ENCODE data around the gene ERCC5.
A peak's percentile ranks its signal among the peaks of the same experiment; 100 is the strongest.

Gene ERCC5

DNA sequence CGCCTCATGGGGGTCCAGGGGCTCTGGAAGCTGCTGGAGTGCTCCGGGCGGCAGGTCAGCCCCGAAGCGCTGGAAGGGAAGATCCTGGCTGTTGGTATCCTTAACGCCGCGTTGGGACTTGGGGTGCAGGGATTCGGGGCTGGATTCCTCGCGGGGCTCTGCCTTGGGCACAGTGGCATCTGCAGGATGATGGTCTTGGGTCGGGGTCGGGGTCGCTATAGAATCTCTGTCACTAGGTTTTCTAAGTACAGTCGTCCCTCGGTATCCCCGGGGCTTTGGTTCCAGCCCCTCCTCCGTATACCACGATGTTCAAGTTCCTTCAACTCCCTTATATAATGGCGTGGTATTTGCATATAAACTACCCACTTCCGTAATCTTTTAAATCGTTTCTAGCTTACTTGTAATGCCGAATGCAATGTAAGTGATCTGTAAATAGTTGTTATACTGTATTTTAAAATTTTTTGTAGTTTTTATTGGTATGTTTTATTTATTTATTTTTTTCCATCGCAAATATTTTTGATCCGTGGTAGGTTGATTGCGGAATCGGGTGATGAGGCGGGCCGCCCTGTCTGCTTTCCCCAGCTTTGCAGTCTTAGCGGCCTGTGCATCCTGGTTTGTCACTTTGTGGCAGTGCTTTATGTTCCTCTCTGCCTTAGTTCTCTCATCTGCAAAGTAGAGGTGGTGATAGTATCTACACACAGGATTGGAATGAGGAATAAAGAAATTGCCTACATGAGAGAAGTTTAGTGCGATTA is 606 bp downstream of the ERCC5 start:
- no peak for DNase-seq

GRCh38 chr13:102847272-102848234 is 1.7 kb downstream of the ERCC5 start:
- DNase-seq: no peak

- DNase-seq: no peak
These were observed 3.1 kb downstream of the ERCC5 start for GRCh38 chr13:102848956-102849355.

DNA sequence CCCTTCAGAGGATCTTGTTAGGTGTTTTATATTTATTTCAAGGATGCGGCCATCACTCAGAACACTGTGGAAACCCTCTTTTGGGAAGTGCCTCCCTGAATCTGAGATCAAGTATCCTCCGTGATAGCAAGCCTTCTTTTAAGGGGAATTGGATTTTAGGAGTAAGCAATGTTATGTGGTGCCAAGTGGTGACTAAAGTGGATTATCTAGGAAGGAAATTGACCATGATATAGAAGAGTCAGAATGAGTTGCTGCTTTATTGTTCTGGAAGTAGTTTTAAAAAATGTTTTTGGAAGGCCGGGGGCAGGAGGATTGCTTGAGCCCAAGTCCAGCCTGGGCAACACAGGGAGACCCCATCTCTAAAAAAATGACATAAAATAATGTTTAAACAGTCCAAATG is 6.7 kb downstream of the ERCC5 start:
- DNase-seq: no peak

GRCh38 chr13:102854675-102855074 is 8.8 kb downstream of the ERCC5 start:
- DNase-seq: no peak

DNA sequence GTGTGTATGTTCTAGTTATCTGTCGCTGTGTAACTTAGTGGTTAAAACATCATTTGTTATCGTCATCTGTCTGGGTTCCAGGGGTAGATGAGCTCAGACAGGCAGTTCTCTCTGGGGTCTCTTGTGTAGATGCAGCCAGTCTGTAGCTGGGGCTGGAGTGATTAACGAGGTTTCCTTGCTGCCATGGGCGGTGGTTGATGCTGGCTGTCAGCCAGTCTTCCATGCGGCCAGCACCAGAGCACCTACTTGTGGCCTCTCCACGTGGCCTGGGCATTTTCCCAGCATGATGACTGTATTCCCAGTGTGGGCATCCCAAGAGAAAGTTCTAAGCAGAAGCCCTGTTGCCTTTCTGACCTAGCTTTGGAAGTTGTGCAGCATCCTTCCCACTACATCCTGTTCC is 10.7 kb downstream of the ERCC5 start:
- DNase-seq: no peak

- no peak for DNase-seq
These were observed 16.9 kb downstream of the ERCC5 start for GRCh38 chr13:102862624-102863210.

- no peak for DNase-seq
These were observed 17.8 kb downstream of the ERCC5 start for GRCh38 chr13:102863590-102863989.

- DNase-seq: no peak
These were observed 22.6 kb downstream of the ERCC5 start for GRCh38 chr13:102868366-102868936.

DNA sequence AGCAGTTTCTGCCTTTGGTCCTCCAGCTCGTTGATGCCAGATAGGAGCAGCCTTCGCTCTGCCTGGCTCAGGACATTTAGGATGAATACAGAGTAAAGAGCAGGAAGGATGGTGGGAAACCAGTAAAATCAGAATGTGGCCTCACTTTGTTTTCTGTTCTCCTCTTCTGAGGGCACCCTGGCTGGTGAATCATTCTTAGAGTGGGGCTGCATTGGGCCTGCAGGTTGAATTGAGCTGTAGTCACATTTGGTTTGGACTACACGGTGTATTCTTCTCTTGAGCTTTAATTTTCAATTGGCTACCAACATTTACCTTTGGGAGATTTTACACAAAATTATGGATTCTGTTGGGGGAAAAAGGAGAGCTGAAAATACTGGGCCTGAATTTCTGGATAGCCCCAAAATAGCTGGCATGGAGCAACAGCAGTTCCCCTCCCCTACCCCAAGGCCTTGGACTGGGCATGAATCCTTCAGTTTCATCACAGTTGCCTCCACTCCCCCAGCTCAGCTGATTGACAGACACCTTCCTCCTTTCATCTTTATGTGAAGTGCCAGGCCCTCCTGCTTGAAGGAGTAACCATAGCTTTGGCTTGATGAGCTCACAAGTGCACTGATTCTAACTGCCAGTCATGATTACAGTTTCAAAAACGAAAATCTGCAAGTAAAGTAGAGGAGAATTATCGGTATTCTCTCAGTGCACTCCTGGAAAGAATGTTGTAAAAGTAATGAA is 24.3 kb downstream of the ERCC5 start:
- DNase-seq: no peak

DNA sequence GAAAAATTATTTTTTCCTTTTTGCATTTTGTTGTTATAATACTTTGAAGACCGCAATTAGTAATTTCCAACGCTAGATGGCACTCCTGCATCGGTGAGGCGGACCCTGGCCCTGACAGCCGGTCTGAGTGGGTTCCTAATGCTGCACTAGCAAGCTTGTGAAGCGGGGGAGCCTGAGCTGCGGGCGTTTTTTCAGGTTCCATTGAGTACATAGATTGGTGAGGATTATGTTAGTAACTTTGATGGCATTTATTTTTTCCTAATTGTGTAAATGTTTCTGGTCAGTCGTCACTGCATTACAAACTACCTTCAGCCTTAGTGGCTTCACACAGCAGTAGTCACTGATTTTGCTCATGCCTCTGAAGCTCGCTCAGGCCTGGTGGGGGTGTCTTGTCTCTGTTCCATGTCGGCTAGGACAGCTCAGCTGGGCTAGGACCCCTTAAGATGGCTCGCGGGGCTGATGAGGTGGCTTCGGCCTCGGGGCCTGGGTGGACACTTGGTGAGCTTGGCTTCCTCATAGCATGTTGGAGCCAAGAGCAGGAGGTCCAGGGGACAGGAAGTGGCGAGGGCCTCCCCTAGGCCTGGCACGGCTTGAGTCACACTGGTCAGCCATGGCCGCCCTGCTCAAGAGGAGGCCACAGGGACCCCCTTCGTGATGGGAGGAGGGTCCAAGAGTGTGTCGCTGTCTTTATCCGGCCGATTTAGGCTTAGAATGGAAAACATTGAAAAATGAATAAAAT is 25.0 kb downstream of the ERCC5 start:
- DNase-seq: peak; percentile 64

DNA sequence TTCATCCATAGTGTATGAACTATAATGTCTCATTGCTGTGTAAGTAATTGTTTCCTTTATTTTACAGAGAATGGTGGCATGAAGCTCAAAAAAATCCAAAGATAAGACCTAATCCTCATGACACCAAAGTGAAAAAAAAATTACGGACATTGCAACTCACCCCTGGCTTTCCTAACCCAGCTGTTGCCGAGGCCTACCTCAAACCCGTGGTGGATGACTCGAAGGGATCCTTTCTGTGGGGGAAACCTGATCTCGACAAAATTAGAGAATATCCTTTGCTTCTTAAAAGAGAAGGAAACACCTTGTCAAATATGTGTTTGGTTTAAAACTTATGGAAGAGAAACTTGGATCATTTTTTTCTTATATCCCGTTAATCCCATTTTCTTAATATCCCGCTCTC is 26.3 kb downstream of the ERCC5 start:
- DNase-seq: no peak

DNA sequence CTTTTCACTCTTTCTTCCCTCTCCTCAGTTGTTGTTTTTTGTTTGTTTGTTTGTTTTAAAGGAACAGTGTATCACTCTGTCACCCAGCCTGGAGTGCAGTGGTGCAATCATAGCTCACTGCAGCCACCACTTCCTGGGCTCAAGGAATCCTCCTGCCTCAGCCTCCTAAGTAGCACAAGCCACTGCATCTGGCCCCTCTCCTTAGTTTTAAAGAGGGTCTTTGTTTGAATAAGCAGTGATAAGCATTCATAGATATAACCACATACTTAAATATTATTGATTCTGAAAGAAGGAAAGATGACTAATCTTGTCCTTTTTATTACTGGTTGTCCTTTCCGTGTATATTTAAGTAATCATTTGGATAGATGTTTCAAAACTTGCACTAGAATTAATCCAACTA is 26.7 kb downstream of the ERCC5 start:
- no peak for DNase-seq

- no peak for DNase-seq
These were observed 27.8 kb downstream of the ERCC5 start for GRCh38 chr13:102873653-102874052.

GRCh38 chr13:102875256-102875655 is 29.4 kb downstream of the ERCC5 start:
- no peak for DNase-seq

DNA sequence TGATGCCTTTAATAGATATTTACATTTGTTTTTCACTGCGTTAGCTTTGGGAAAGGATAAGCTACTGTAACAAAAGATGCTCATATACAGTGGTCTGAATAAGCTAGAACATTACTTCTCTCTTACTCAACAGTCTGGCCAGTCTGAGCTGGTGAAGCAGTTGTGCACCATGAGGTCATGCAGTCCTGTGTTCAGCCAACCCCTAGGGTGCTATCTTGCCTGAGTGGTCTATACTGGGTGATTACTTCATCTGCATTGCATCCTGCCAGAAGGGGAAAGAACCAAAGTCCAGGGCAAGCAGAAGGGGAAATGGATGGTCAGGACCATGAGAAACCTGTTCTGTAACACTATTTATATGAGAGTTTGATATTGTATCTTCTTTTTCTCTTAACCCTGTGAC is 31.5 kb downstream of the ERCC5 start:
- no peak for DNase-seq

DNA sequence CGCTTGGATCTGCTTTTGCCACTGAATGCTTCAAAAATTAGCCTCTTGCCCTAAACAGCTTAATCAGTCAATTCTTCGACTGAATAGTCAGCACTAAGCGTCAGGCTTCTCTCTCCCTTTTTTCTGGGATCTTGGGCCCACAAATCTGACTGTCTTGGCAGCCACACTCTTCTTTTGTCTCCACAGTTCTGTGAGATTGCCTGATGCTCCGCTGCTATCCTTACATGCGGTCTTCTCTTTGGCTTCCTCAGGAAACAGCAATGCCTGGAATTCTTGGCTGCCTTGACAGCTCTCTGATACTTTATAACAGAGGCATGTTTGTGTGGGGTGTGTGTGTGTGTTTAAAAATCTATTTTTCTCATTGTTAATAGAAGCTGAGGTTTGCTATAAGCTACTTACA is 32.6 kb downstream of the ERCC5 start:
- DNase-seq: no peak

DNA sequence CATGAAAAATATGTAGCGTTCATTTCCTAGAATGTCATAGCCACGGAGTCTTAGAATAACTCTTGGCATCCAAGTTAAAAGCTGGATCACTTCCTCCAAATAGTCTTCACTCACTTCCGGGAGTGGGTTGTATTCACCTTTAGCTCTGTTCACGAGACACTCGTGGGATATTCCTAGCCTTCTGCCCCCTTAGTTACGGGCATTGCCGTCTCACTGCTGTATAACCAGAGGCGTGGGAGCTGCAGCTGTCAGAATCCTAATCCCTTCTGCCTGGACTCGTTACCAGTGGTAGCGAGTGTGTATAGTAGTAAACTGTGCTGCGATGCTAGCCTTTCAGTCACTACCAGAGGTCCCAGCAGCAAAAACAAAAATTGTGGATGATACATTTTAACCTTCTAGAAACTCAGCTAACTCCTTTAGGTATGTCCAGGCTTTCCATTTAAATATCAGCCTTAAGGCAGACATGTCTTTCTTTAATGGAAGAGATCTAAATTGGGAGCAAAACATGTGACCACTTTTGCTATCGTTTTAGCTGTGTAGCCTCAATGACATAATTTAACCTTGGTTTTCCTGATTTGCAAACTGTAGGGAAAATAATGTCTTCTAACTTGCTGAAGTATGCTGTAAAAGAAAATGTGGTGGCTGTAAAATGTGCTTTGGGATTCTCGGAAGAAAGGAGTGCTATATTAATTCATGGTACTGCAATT is 34.1 kb downstream of the ERCC5 start:
- no peak for DNase-seq

- no peak for DNase-seq
These were observed 36.2 kb downstream of the ERCC5 start for GRCh38 chr13:102881819-102882686.

- no peak for DNase-seq
These were observed 46.7 kb downstream of the ERCC5 start for GRCh38 chr13:102892503-102892902.
